BLaER1 (cell line): ENCODE measurements around the gene CCSER1.
"Not testable (repeated sequence)": the region's sequence is repeated elsewhere in the genome, so short reads cannot be mapped to it uniquely, and the experiment has no call there.

ENCODE experiments used
- H3K27ac ChIP-seq: shearing (Covaris generic); formaldehyde crosslinking; 2 replicates; pipeline ENCODE4 v1.8.1; 2022
- H3K27me3 ChIP-seq: shearing (Covaris generic); formaldehyde crosslinking; 2 replicates; pipeline ENCODE4 v1.8.1; 2022
- H3K36me3 ChIP-seq: shearing (Covaris generic); formaldehyde crosslinking; 2 replicates; pipeline ENCODE4 v1.8.1; 2022
- H3K4me1 ChIP-seq: shearing (Covaris generic); formaldehyde crosslinking; 2 replicates; pipeline ENCODE4 v1.8.1; 2022
- H3K4me2 ChIP-seq: shearing (Covaris generic); formaldehyde crosslinking; 2 replicates; pipeline ENCODE4 v1.8.1; 2022
- H3K4me3 ChIP-seq: shearing (Covaris generic); formaldehyde crosslinking; 2 replicates; pipeline ENCODE4 v1.8.1; 2022
- H3K9ac ChIP-seq: shearing (Covaris generic); formaldehyde crosslinking; 2 replicates; pipeline ENCODE4 v1.8.1; 2022
- H3K9me3 ChIP-seq: shearing (Covaris generic); formaldehyde crosslinking; 2 replicates; pipeline ENCODE4 v1.8.1; 2022
- H4K20me1 ChIP-seq: shearing (Covaris generic); formaldehyde crosslinking; 2 replicates; pipeline ENCODE4 v1.8.1; 2022
- Cebpa-rat ChIP-seq: shearing (Covaris generic); IDR thresholded peaks from 2 replicates; pipeline ENCODE4 v1.8.1; 2022

CCSER1 gene

GRCh38 chr4:90254357-90254756 lies 127.2 kb downstream of the CCSER1 start:
- TF ChIP-seq Cebpa-rat = no peak
- no peaks in the 10 kb centered on the region for H4K20me1 ChIP-seq
- H3K9ac ChIP-seq = no peak overlapping the region
- H3K27ac ChIP-seq = no peak overlapping the region
- no peaks in the 10 kb centered on the region for H3K27me3 ChIP-seq
- no peak overlapping the region for H3K4me2 ChIP-seq
- no peaks in the 10 kb centered on the region for H3K36me3 ChIP-seq
- H3K9me3 ChIP-seq = no peaks in the 10 kb centered on the region
- no peak overlapping the region for H3K4me3 ChIP-seq
- H3K4me1 ChIP-seq = no peaks in the 10 kb centered on the region

GRCh38 chr4:90274175-90274574 lies 147.0 kb downstream of the CCSER1 start:
- Histone ChIP-seq H3K36me3 (no peaks in the 10 kb centered on the region), H3K27me3 (no peaks in the 10 kb centered on the region), H4K20me1 (no peaks in the 10 kb centered on the region), H3K4me1 (no peaks in the 10 kb centered on the region), H3K27ac (no peak overlapping the region), H3K9me3 (no peaks in the 10 kb centered on the region), H3K4me3 (no peak overlapping the region), H3K4me2 (no peak overlapping the region), H3K9ac (no peak overlapping the region)
- TF ChIP-seq Cebpa-rat = no peak

GRCh38 chr4:90280954-90281353 lies 153.8 kb downstream of the CCSER1 start:
- H3K9me3 ChIP-seq = no peaks in the 10 kb centered on the region
- no peak overlapping the region for H3K27ac ChIP-seq
- H3K4me3 ChIP-seq = no peak overlapping the region
- no peaks in the 10 kb centered on the region for H3K4me1 ChIP-seq
- no peaks in the 10 kb centered on the region for H4K20me1 ChIP-seq
- no peak overlapping the region for H3K4me2 ChIP-seq
- H3K9ac ChIP-seq = no peak overlapping the region
- no peak for TF ChIP-seq Cebpa-rat
- no peaks in the 10 kb centered on the region for H3K27me3 ChIP-seq
- H3K36me3 ChIP-seq = no peaks in the 10 kb centered on the region

- Histone ChIP-seq H3K27ac (no peak overlapping the region), H3K27me3 (no peaks in the 10 kb centered on the region), H3K9me3 (no peaks in the 10 kb centered on the region), H3K4me2 (no peak overlapping the region), H3K4me3 (no peak overlapping the region), H3K36me3 (no peaks in the 10 kb centered on the region), H3K4me1 (no peaks in the 10 kb centered on the region), H4K20me1 (no peaks in the 10 kb centered on the region), H3K9ac (no peak overlapping the region)
- no peak for TF ChIP-seq Cebpa-rat
Measured at GRCh38 chr4:90281541-90282355, 154.6 kb downstream of the CCSER1 start.

GRCh38 chr4:90290345-90290744 lies 163.2 kb downstream of the CCSER1 start:
- Histone ChIP-seq H3K27me3 (no peaks in the 10 kb centered on the region), H3K4me2 (no peak overlapping the region), H3K9me3 (no peaks in the 10 kb centered on the region), H3K27ac (no peak overlapping the region), H3K9ac (no peak overlapping the region), H3K36me3 (no peaks in the 10 kb centered on the region), H3K4me1 (no peaks in the 10 kb centered on the region), H4K20me1 (no peaks in the 10 kb centered on the region), H3K4me3 (no peak overlapping the region)
- TF ChIP-seq Cebpa-rat = no peak

- Histone ChIP-seq H3K9me3 (no peaks in the 10 kb centered on the region), H3K4me3 (no peak overlapping the region), H3K4me2 (no peak overlapping the region), H3K4me1 (no peaks in the 10 kb centered on the region), H3K36me3 (no peaks in the 10 kb centered on the region), H3K9ac (no peak overlapping the region), H4K20me1 (no peaks in the 10 kb centered on the region), H3K27me3 (no peaks in the 10 kb centered on the region), H3K27ac (no peak overlapping the region)
- no peak for TF ChIP-seq Cebpa-rat
Measured at GRCh38 chr4:90292438-90292837, 165.2 kb downstream of the CCSER1 start.

GRCh38 chr4:90293320-90293719 lies 166.1 kb downstream of the CCSER1 start:
- H3K9me3 ChIP-seq = no peaks in the 10 kb centered on the region
- TF ChIP-seq Cebpa-rat = no peak
- H3K4me1 ChIP-seq = no peaks in the 10 kb centered on the region
- H3K4me3 ChIP-seq = no peak overlapping the region
- no peak overlapping the region for H3K27ac ChIP-seq
- H3K4me2 ChIP-seq = no peak overlapping the region
- no peaks in the 10 kb centered on the region for H3K27me3 ChIP-seq
- H3K36me3 ChIP-seq = no peaks in the 10 kb centered on the region
- H4K20me1 ChIP-seq = no peaks in the 10 kb centered on the region
- no peak overlapping the region for H3K9ac ChIP-seq

GRCh38 chr4:90299373-90299772 lies 172.2 kb downstream of the CCSER1 start:
- Histone ChIP-seq H3K4me1 (no peaks in the 10 kb centered on the region), H3K9me3 (no peaks in the 10 kb centered on the region), H4K20me1 (no peaks in the 10 kb centered on the region), H3K27me3 (no peaks in the 10 kb centered on the region), H3K27ac (no peak overlapping the region), H3K4me2 (no peak overlapping the region), H3K4me3 (no peak overlapping the region), H3K36me3 (no peaks in the 10 kb centered on the region), H3K9ac (no peak overlapping the region)
- no peak for TF ChIP-seq Cebpa-rat

GRCh38 chr4:90306810-90307209 lies 179.6 kb downstream of the CCSER1 start:
- TF ChIP-seq Cebpa-rat = no peak
- Histone ChIP-seq H4K20me1 (no peaks in the 10 kb centered on the region), H3K27ac (no peak overlapping the region), H3K4me2 (no peak overlapping the region), H3K27me3 (no peaks in the 10 kb centered on the region), H3K4me1 (no peaks in the 10 kb centered on the region), H3K4me3 (no peak overlapping the region), H3K9me3 (no peaks in the 10 kb centered on the region), H3K9ac (no peak overlapping the region), H3K36me3 (no peaks in the 10 kb centered on the region)

GRCh38 chr4:90317140-90317539 lies 189.9 kb downstream of the CCSER1 start:
- H4K20me1 ChIP-seq, H3K9me3 ChIP-seq, H3K36me3 ChIP-seq, H3K27me3 ChIP-seq, H3K4me3 ChIP-seq, H3K4me2 ChIP-seq, H3K4me1 ChIP-seq, H3K27ac ChIP-seq, H3K9ac ChIP-seq: not testable (repeated sequence)

- Histone ChIP-seq H4K20me1 (no peaks in the 10 kb centered on the region), H3K27ac (no peak overlapping the region), H3K4me3 (no peak overlapping the region), H3K27me3 (no peaks in the 10 kb centered on the region), H3K4me1 (no peaks in the 10 kb centered on the region), H3K36me3 (no peaks in the 10 kb centered on the region), H3K9ac (no peak overlapping the region), H3K4me2 (no peak overlapping the region), H3K9me3 (no peaks in the 10 kb centered on the region)
- TF ChIP-seq Cebpa-rat = no peak
Measured at GRCh38 chr4:90317785-90318184, 190.6 kb downstream of the CCSER1 start.
